H9 (cell line): ENCODE measurements around the gene SDK1. TPM values are rescaled to one million over a fixed set of nuclear protein-coding genes. Genes with fewer than 3 reads are reported as not detected.

ENCODE experiments used
- DNase-seq: peaks from one replicate; pipeline ENCODE4 v3.0.0-alpha.2; 2017
- H2AFZ ChIP-seq: one replicate; pipeline ENCODE4 v1.6.1; 2013; ENCODE audit warnings: mild to moderate bottlenecking, low read length, control low read depth, moderate library complexity
- H2AK5ac ChIP-seq: 2 replicates; pipeline ENCODE4 v1.6.1; 2013; ENCODE audit warnings: low read length, control low read depth, mixed read lengths; ENCODE audit not compliant: insufficient read length
- H2BK120ac ChIP-seq: one replicate; pipeline ENCODE4 v1.6.1; 2013; ENCODE audit warnings: low read depth, mild to moderate bottlenecking, low read length, control low read depth, inconsistent platforms; ENCODE audit not compliant: poor library complexity, severe bottlenecking
- H2BK12ac ChIP-seq: 2 replicates; pipeline ENCODE4 v1.6.1; 2013; ENCODE audit warnings: low read length, control low read depth, mixed read lengths, low read depth; ENCODE audit not compliant: insufficient read length
- H2BK15ac ChIP-seq: 2 replicates; pipeline ENCODE4 v1.6.1; 2013; ENCODE audit warnings: low read depth, low read length, control low read depth
- H2BK20ac ChIP-seq: one replicate; pipeline ENCODE4 v1.6.1; 2013; ENCODE audit warnings: low read depth, mild to moderate bottlenecking, low read length, control low read depth, inconsistent platforms; ENCODE audit not compliant: poor library complexity, severe bottlenecking
- H2BK5ac ChIP-seq: 2 replicates; pipeline ENCODE4 v1.6.1; 2013; ENCODE audit warnings: low read length, control low read depth, mixed read lengths; ENCODE audit not compliant: insufficient read length
- H3K14ac ChIP-seq: 2 replicates; pipeline ENCODE4 v1.6.1; 2013; ENCODE audit warnings: low read length, control low read depth; ENCODE audit not compliant: insufficient read depth
- H3K18ac ChIP-seq: 2 replicates; pipeline ENCODE4 v1.6.1; 2013; ENCODE audit warnings: low read depth, mild to moderate bottlenecking, mixed read lengths, low read length, control low read depth; ENCODE audit not compliant: insufficient read length
- H3K23ac ChIP-seq: 2 replicates; pipeline ENCODE4 v1.6.1; 2013; ENCODE audit warnings: low read length, control low read depth, mixed read lengths, low read depth; ENCODE audit not compliant: insufficient read length
- H3K23me2 ChIP-seq: 2 replicates; pipeline ENCODE4 v1.6.1; 2013; ENCODE audit warnings: low read depth, mild to moderate bottlenecking, mixed read lengths, low read length, control low read depth; ENCODE audit not compliant: insufficient read length, poor library complexity, severe bottlenecking
- H3K27ac ChIP-seq: 2 replicates; pipeline ENCODE4 v1.5.1; 2013; ENCODE audit warnings: low read length, control low read depth, mixed read lengths, low read depth; ENCODE audit not compliant: insufficient read length
- H3K27me3 ChIP-seq: 2 replicates; pipeline ENCODE4 v1.6.1; 2013; ENCODE audit warnings: low read length, control low read depth, inconsistent platforms; ENCODE audit not compliant: insufficient read depth
- H3K4ac ChIP-seq: 2 replicates; pipeline ENCODE4 v1.6.1; 2013; ENCODE audit warnings: low read depth, mild to moderate bottlenecking, control low read depth, inconsistent platforms, low read length, moderate library complexity
- H3K4me1 ChIP-seq: 2 replicates; pipeline ENCODE4 v1.6.1; 2013; ENCODE audit warnings: low read length, control low read depth, inconsistent platforms; ENCODE audit not compliant: insufficient read depth
- H3K4me2 ChIP-seq: 2 replicates; pipeline ENCODE4 v1.6.1; 2013; ENCODE audit warnings: low read length, control low read depth, mixed read lengths; ENCODE audit not compliant: insufficient read length, insufficient read depth
- H3K56ac ChIP-seq: 2 replicates; pipeline ENCODE4 v1.6.1; 2013; ENCODE audit warnings: low read depth, mild to moderate bottlenecking, mixed read lengths, low read length, control low read depth; ENCODE audit not compliant: insufficient read length
- H3K79me1 ChIP-seq: 2 replicates; pipeline ENCODE4 v1.6.1; 2013; ENCODE audit warnings: low read depth, mild to moderate bottlenecking, moderate library complexity, low read length, control low read depth, inconsistent platforms; ENCODE audit not compliant: insufficient read depth, poor library complexity, severe bottlenecking
- H3K79me2 ChIP-seq: 2 replicates; pipeline ENCODE4 v1.6.1; 2013; ENCODE audit warnings: low read length, control low read depth, inconsistent platforms; ENCODE audit not compliant: insufficient read depth
- H3K9ac ChIP-seq: 2 replicates; pipeline ENCODE4 v1.6.1; 2013; ENCODE audit warnings: low read length, control low read depth, mixed read lengths; ENCODE audit not compliant: insufficient read length; ENCODE audit errors: extremely low read depth
- H3K9me3 ChIP-seq: one replicate; pipeline ENCODE4 v1.6.1; 2013; ENCODE audit warnings: low read depth, low read length, inconsistent platforms; ENCODE audit not compliant: control insufficient read depth
- H3T11ph ChIP-seq: one replicate; pipeline ENCODE4 v1.6.1; 2013; ENCODE audit warnings: mild to moderate bottlenecking, low read length, control low read depth, inconsistent platforms
- H4K20me1 ChIP-seq: one replicate; pipeline ENCODE4 v1.6.1; 2013; ENCODE audit not compliant: control insufficient read depth, insufficient read length, insufficient read depth
- H4K5ac ChIP-seq: 2 replicates; pipeline ENCODE4 v1.6.1; 2013; ENCODE audit warnings: low read depth, mild to moderate bottlenecking, mixed read lengths, low read length, control low read depth; ENCODE audit not compliant: insufficient read length
- H4K8ac ChIP-seq: replicated peaks from 2 replicates; pipeline ENCODE4 v1.6.1; 2013; ENCODE audit warnings: low read length, control low read depth, mixed read lengths, low read depth; ENCODE audit not compliant: insufficient read length
- H4K91ac ChIP-seq: 2 replicates; pipeline ENCODE4 v1.6.1; 2013; ENCODE audit warnings: low read depth, mild to moderate bottlenecking, moderate library complexity, mixed read lengths, low read length, control low read depth; ENCODE audit not compliant: insufficient read length
- H3K27ac Mint-ChIP-seq, 3 experiments: 2 replicates in 2 of 3; 3 replicates in 1 of 3; pipeline ENCODE4 v1.8.0; 2020 to 2021; ENCODE audit warnings: mixed read lengths in 3 of 3, mild to moderate bottlenecking in 1 of 3, moderate library complexity in 1 of 3
- H3K27me3 Mint-ChIP-seq: 2 replicates; pipeline ENCODE4 v1.8.0; 2021; ENCODE audit warnings: low read depth, mild to moderate bottlenecking, moderate library complexity, mixed read lengths
- H3K36me3 Mint-ChIP-seq, 3 experiments: 2 replicates in 2 of 3; 3 replicates in 1 of 3; pipeline ENCODE4 v1.8.0; 2020 to 2021; ENCODE audit warnings: low read depth in 3 of 3, mixed read lengths in 3 of 3; ENCODE audit not compliant: insufficient read depth in 1 of 3
- H3K4me1 Mint-ChIP-seq, 2 experiments: 2 replicates each; pipeline ENCODE4 v1.8.0; 2020; ENCODE audit warnings: mixed read lengths in 2 of 2
- H3K4me3 Mint-ChIP-seq, 2 experiments: 2 replicates in 1 of 2; 3 replicates in 1 of 2; pipeline ENCODE4 v1.8.0; 2020 to 2021; ENCODE audit warnings: mild to moderate bottlenecking in 2 of 2, mixed read lengths in 2 of 2, moderate library complexity in 1 of 2
- H3K9me3 Mint-ChIP-seq, 2 experiments: 2 replicates in 1 of 2; 3 replicates in 1 of 2; pipeline ENCODE4 v1.8.0; 2020; ENCODE audit warnings: mild to moderate bottlenecking in 2 of 2, mixed read lengths in 2 of 2, moderate library complexity in 1 of 2
- CTCF ChIP-seq: fragments of 200-600 bp; sonication (generic); conservative IDR thresholded peaks from 3 replicates; pipeline ENCODE4 v1.8.0; 2021; ENCODE audit warnings: antibody characterized with exemption, mild to moderate bottlenecking
- WGBS: extraction: QIAGEN DNeasy Blood & Tissue Kit; methylation state at CpG from one replicate; pipeline ENCODE4 v1.1.7; 2013; ENCODE audit warnings: missing lambda C conversion rate, low lambda C conversion rate, mixed read lengths; ENCODE audit not compliant: insufficient read length; ENCODE audit errors: extremely low coverage; 5-methylcytosine and 5-hydroxymethylcytosine counted together
- total RNA-seq: library from RNA; stranded (reverse); gene quantifications from 2 replicates; pipeline ENCODE4 v1.2.1, GENCODE V29; 2021

SDK1 gene
- total RNA-seq, 1 experiment from 2014 or later: 8.7 TPM

GRCh38 chr7:3989723-3990122, 688.7 kb downstream of the SDK1 start:
- no peaks in the 10 kb centered on the region for H3K79me1 ChIP-seq
- Mint-ChIP-seq H3K9me3 (no peaks in the 10 kb centered on the region; a peak in 2 of 5 replicates), H3K27me3 (no peaks in the 10 kb centered on the region; the same call in 1 of the 2 replicates), H3K4me1 (peaks cover 10 to 13% of the 10 kb centered on the region in 2 experiments), H3K4me3 (no peak overlapping the region), H3K36me3 (peaks cover 0 to 5% (median 0%) of the 10 kb centered on the region in 3 experiments; a peak in 3 of 7 replicates), H3K27ac (no peak overlapping the region; a peak in 1 of 7 replicates)
- H3K4ac ChIP-seq: no peak overlapping the region
- no peak overlapping the region for H2BK12ac ChIP-seq
- no peaks in the 10 kb centered on the region for H3K9me3 ChIP-seq
- H3K23ac ChIP-seq: no peak overlapping the region
- H4K8ac ChIP-seq: no peak overlapping the region
- H3K27ac ChIP-seq: no peak overlapping the region
- H2BK20ac ChIP-seq: no peak overlapping the region
- no peak overlapping the region for H2BK5ac ChIP-seq
- H4K91ac ChIP-seq: no peak overlapping the region
- no CpG with 5 or more reads among the region's 11 CpGs for WGBS
- H2BK15ac ChIP-seq: no peak overlapping the region
- no peak overlapping the region for H3T11ph ChIP-seq
- no peaks in the 10 kb centered on the region for H3K27me3 ChIP-seq
- no peak overlapping the region for H3K4me2 ChIP-seq
- H3K79me2 ChIP-seq: no peaks in the 10 kb centered on the region
- H4K5ac ChIP-seq: no peak overlapping the region
- H3K56ac ChIP-seq: no peak overlapping the region
- H3K14ac ChIP-seq: no peak overlapping the region; the same call in 1 of the 2 replicates
- H3K18ac ChIP-seq: no peak overlapping the region
- H3K4me1 ChIP-seq: no peaks in the 10 kb centered on the region; the same call in 1 of the 2 replicates
- H2BK120ac ChIP-seq: no peak overlapping the region
- no peak overlapping the region for H2AFZ ChIP-seq
- no peak for DNase-seq
- no peak for TF ChIP-seq CTCF
- no peaks in the 10 kb centered on the region for H4K20me1 ChIP-seq
- no peak overlapping the region for H3K9ac ChIP-seq
- H2AK5ac ChIP-seq: no peak overlapping the region
- no peaks in the 10 kb centered on the region for H3K23me2 ChIP-seq
